Activated CD4-positive, CD25-positive, alpha-beta regulatory T cell treated with anti-CD3 and anti-CD28 coated beads, Interleukin-2, amount 50 U/mL, for 72 hours (primary cell): ENCODE measurements around the gene PTPRG.

Source experiments
- DNase-seq: peaks from one replicate; pipeline ENCODE4 v3.0.0; 2021

PTPRG gene

GRCh38 chr3:62098646-62099365 lies 537.4 kb downstream of the PTPRG start:
- no peak for DNase-seq

DNA sequence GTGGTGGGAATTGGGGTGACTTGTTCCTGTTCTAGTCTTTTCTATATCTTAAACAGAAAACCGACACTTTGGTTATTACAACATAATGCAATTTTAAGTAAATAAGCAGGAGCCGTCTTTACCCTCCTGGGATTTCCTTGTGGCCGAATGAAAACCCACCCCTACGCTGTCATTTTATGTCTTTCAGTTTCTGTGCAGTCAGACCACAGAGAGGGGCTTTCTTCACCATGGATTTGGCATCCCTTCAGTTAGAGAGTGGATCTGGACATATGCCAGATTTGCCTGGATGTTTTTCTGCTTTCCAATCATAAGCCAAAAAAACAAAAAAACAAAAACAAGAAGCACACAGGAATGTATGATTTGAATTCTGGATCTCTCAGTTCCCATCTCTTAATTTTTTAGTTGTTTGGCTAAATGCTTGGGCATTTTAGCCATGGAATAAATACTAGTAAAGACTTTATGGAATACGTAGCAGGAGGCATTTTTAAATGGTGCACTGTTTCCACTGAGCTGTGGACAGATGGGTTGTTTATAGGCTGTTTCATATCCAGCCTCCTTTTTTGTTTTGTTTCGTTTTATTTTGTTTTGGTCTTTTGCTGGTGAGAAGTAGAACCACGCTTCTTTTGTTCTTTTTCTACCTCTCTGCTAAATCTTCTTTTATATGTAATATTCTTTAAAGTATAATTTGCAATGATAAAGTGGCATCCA lies 539.1 kb downstream of the PTPRG start:
- no peak for DNase-seq

DNA sequence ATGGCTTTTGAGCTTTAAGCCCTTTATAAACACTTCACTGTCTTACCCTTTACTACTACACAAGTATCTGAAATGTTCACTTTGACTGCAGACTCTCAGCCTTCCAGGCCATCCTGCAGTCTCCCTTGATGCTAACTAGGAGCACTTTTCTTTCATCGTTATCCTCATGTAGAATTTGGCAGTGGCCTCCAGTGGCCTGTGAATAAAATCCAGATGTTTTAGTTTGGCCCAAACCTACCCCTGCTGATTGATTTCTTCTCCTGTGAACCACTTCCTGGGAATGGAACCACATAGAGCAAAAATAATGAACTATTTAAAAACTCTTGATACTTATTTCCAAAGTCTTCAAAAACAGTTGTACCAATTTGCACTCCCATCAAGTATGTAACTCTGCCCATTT lies 540.1 kb downstream of the PTPRG start:
- DNase-seq, result no peak

DNA sequence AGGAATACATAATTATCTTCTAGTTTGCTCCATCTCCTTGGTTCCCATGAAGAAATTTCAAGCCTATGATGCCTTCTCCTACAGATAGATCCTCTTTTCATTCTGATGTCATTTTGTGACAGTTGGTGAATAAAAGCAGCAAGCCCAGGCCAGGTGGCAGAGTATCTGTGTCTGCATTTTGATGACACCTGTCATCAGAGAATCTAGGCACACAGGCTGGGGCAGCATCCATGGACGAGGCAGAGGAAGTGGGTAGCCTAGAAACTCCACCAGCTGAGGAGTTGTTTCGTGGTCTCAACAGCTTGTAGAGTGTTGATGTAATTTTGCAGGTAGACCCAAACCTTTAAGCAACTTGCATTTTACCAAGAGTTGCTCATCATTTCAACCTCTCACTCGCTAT lies 542.2 kb downstream of the PTPRG start:
- no peak for DNase-seq

GRCh38 chr3:62109534-62109933 lies 548.2 kb downstream of the PTPRG start:
- no peak for DNase-seq

DNA sequence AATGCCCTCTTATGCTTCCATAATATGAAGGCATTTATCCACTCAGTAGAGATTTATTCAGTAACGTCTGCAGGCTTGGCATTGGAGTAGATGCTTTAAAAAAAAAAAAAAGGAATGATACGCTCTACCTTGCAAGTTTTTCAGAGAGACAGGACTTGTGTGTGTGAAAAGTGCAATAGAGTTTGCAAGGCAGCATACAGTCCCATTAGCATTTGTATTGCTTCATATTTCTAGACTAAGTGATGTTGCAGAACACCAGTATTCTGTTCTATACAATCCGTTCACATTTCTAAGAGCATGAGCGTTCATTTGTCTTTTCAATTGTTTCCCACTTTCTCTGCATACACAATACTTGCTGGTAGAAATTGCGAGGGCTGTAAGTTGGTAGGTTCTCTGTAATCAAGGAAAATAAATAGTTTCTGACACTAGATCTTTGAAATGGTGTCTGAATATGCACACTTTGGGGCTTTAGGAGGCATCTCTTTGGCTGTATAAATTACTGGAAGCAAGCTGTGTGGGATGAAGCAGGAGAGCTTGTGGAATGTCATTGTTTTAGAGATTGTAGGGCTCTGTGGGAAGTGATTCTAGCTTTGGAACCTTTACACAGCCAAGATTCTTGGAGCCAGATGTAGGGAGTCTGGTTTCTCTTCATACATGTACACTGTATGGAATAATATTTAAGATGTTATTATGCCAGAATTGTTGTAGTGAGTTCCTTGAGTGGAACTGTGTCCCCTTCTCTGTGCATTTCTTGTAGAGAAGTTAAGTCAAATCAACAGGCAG lies 549.3 kb downstream of the PTPRG start:
- DNase-seq, result no peak

- DNase-seq, result no peak
Measured at GRCh38 chr3:62113092-62113491, 551.7 kb downstream of the PTPRG start.

GRCh38 chr3:62114763-62115162 lies 553.4 kb downstream of the PTPRG start:
- no peak for DNase-seq

GRCh38 chr3:62117903-62118548 lies 556.7 kb downstream of the PTPRG start:
- no peak for DNase-seq

GRCh38 chr3:62119139-62119538 lies 557.8 kb downstream of the PTPRG start:
- DNase-seq, result no peak

DNA sequence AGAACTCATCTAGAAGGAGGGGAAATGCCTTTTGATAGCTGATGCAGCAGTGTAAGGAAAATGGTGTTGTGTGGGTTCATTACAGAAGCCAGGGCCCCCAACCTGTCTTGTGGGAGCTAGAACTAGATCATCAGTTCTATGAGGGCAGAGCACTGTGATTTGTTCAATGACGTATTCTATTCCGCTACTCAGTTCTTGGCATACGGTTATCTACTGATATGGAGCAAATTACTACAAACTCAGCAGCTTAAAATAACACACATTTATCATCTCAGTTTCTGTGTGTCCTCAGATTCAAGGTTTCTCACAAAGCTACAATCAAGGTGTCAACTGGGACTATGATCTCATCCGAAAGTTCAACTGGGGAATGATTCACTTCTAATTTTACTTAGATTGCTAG lies 561.4 kb downstream of the PTPRG start:
- DNase-seq, result no peak

GRCh38 chr3:62125380-62125779 lies 564.0 kb downstream of the PTPRG start:
- no peak for DNase-seq

DNA sequence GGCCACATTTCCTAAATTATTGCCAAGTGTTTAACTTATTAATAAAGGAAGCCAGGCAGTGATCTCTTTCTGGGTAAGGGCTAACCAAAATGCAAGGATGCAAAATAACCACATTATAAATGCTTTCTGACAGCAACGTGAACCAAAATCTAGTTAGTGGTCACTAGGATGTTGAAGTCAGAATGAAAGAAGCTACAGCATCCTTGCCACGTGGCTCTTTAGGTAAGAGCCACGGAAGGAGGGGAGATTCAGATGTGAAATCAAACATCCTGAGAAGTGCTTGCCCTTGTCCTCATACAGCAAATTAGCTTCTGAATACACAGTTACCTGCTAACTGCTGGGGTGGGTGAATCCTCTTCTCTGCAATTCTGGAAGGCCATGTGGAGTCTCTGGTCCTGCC lies 565.7 kb downstream of the PTPRG start:
- DNase-seq, result no peak

DNA sequence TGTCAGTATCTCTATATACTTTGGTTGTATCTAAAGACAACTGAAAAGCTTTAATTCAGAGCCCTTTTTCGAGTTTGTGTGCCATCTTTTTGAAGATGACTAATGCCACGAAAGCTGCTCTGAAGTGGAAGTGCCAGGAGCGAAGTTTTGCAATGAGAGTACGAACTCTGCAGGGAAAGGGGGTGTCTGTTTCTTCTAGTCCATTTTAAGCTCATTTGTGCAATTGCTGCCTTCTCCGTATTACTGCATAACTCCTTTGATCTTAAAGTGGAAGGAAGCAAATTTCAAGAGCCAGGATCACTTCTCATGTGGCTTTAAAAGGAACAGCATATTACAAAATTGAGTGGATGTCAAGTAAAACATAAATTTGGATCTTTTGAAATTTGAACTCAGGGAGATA lies 566.7 kb downstream of the PTPRG start:
- no peak for DNase-seq

GRCh38 chr3:62128681-62129080 lies 567.3 kb downstream of the PTPRG start:
- DNase-seq, result no peak

GRCh38 chr3:62131050-62131449 lies 569.7 kb downstream of the PTPRG start:
- no peak for DNase-seq

DNA sequence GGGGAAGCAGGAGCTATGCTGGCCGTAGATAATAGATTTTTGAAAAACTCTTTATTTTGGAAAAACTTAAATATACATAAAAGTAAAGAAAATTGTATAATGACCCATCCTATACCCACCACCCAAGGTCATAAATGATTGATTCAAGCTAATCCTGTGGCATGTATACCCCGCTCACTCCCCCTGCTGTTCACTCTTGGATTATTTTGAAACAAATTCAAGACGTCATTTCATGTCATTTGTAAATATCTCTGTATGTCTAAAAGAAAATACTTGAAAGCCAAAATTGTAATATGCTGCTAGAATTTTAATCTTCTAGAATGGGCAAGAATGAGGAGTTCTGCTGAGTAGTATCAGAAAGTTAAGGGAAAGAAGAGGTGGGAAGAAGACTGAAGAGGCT lies 570.2 kb downstream of the PTPRG start:
- DNase-seq, result no peak

DNA sequence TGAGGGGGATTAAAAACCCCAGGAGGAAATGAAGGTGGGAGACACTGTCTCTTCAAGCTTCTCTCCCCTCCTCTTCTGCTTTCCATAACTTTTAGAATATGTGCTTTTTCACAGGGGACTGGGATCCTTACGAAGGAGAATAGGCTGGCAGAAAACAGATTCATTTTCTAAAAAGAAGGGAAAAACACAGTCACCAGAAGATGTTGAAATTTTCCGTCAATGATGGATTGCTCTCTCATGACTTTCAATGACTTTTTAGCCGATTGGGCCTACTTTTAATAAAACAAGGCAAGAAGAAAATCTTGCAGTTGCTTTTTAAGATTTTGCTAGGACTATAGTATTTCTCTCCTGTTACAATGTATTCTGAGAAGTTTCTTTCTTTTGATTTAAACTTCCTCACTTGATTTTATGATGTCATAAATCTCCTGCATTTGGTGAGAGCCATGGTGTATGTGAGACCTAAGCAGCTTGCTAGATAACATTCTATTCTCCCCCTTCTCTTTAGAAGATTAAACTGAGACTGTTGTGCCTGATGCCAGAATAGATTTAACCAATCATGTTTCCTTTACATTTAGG lies 570.7 kb downstream of the PTPRG start:
- DNase-seq, result no peak

DNA sequence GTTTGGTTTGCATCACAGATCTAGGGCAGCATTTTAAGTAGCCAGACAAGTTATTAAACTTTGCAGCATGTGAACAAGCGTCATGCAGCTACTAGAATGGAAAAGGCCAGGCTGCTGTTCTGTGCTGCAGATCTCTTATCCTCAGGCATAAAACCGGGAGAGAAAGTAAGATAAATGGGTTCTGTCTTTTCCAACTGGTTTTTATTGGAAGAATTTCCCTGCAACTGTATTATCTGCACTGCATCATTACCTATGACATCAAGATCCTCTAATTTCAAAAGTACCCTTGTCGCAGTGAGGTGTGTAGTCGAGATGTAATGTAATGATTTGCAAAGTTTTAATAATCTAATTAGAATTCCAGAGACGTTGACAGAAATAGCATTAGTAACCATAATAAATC lies 571.6 kb downstream of the PTPRG start:
- DNase-seq, result no peak

DNA sequence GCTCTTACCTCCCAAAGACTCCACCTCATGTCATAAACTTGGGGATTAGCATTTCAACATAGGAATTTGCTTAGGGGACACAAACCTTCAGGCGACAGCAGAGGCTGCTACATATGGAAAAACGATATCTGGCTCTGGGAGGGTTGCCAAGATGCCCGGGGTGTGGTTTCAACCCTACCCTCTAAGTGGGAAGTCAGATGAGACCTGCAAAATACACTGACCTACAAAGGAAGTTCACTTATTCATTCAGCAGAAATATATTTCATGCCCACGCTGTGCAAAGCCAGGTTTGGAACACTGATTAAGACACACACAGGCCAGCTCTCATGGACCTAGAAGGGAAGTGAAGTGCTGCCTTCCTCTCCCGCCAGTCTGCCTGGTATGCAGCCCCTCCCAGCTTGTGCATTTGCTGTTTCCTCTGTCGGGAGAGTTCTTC lies 572.7 kb downstream of the PTPRG start:
- no peak for DNase-seq

DNA sequence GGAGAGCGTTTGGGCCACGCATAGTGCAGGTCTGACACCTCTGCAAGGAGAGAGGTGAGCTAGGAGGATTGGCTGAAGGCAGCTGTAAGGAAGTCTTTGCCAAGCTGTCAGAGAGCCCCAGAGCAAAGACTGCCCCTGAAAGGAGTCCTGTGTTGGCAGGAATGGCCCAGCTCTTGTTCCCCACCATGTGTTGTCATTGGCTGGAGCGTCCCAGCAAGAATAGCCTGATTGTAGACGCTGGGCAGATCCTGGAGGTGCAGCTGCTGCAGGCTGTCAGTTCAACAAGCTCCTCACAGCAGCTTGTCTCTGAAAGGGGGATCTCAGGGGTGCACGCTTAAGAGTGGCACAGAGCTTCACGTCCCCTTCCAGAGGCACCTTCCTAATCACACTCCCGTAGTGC lies 574.4 kb downstream of the PTPRG start:
- no peak for DNase-seq

DNA sequence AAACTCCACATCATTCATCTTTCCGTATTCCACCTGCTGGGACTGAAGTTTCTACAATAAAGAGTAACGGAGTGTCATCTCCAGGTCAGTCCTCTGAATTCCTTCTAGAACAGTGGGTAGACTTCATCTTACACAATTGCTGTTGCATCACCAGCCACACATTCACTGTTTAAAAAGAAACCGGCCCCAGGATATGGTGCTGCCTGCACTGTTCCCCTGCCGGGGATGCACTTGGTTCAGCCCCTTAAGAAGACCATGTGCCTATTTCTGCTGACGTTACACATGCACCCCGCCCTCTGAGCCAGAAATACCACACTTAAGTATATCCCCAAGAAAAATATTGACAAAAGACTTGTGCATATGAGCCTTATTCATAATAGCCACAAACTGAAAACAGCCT lies 578.6 kb downstream of the PTPRG start:
- DNase-seq, result no peak
